Left lung (tissue), 10 donors: ENCODE measurements around the gene ASTN2. TPM values are rescaled to one million over a fixed set of nuclear protein-coding genes. Genes with fewer than 3 reads are reported as not detected.

ENCODE experiments used
- ATAC-seq: fragments of 200-7000 bp; cut with Tn5 transposase; one replicate; pipeline ENCODE4 v1.9.1; 2020; ENCODE audit warnings: moderate library complexity
- DNase-seq, 4 donors: peaks; one replicate each; pipeline ENCODE4 v3.0.0-alpha.2; 2013 to 2020
- H3K27ac ChIP-seq, 2 donors: fragments of 200-600 bp; sonication (generic) in 1 of 2; one replicate each; pipeline versions ENCODE4 v1.5.0 to v1.8.0; 2020 to 2021
- H3K27me3 ChIP-seq, 2 donors: fragments of 200-600 bp; sonication (generic) in 1 of 2; one replicate each; pipeline versions ENCODE4 v1.5.0 to v1.8.0; 2020 to 2021
- H3K36me3 ChIP-seq, 2 donors: fragments of 200-600 bp; sonication (generic) in 1 of 2; one replicate each; pipeline versions ENCODE4 v1.5.0 to v1.8.0; 2020 to 2021
- H3K4me1 ChIP-seq, 2 donors: fragments of 200-600 bp; one replicate each; pipeline ENCODE4 v1.8.0; 2021
- H3K4me3 ChIP-seq, 2 donors: fragments of 200-600 bp; sonication (generic) in 1 of 2; one replicate each; pipeline versions ENCODE4 v1.5.0 to v1.8.0; 2020 to 2021; ENCODE audit warnings: mild to moderate bottlenecking in 1 of 2
- H3K9me3 ChIP-seq, 2 donors: fragments of 200-600 bp; sonication (generic) in 1 of 2; one replicate each; pipeline versions ENCODE4 v1.5.0 to v1.8.0; 2020 to 2021
- intact Hi-C, 2 donors: fragments of 100-400 bp; cut with DNase I; formaldehyde crosslinking; loops; one replicate each; pipeline versions ENCODE4 v1.11.2 to v1.14.2; 2022
- polyA plus RNA-seq, 6 donors: library from polyadenylated mRNA; unstranded; fragments of 120-200 nt; gene quantifications; one replicate each; pipeline ENCODE4 v1.2.1, GENCODE V29; 2013; ENCODE audit not compliant: insufficient read length in 6 of 6
- total RNA-seq, 2 donors: library from RNA; stranded (reverse); fragmentation: NEBNext Ultra II Directional; extraction: Animal tissue kit (Norgen Biotek cat#: 25700); gene quantifications; one replicate each; pipeline ENCODE4 v1.2.1, GENCODE V29; 2021
- TF ChIP-seq, protein P1 (sequence below), 2 donors: fragments of 200-600 bp; sonication (generic) in 1 of 2; IDR thresholded peaks; one replicate each; pipeline versions ENCODE4 v1.5.0 to v1.8.0; 2021; ENCODE audit warnings: antibody characterized with exemption in 2 of 2
- donor health status: DM: no; HTN: yes; CAD: no.
- donor health status: DM: no; HTN: no; CAD: no.

ASTN2 gene
- total and polyA plus RNA-seq, 8 donors = 3.1 to 5.5 (median 4.5) TPM

GRCh38 chr9:116819116-116819515, 595.7 kb downstream of the ASTN2 start:
- DNase-seq (no peak), ATAC-seq (no peak)
- Histone ChIP-seq H3K9me3 (no peaks in the 10 kb centered on the region), H3K27ac (no peak overlapping the region), H3K4me3 (no peak overlapping the region), H3K4me1 (no peaks in the 10 kb centered on the region), H3K27me3 (no peaks in the 10 kb centered on the region), H3K36me3 (no peaks in the 10 kb centered on the region)
- TF ChIP-seq, protein P1, sequence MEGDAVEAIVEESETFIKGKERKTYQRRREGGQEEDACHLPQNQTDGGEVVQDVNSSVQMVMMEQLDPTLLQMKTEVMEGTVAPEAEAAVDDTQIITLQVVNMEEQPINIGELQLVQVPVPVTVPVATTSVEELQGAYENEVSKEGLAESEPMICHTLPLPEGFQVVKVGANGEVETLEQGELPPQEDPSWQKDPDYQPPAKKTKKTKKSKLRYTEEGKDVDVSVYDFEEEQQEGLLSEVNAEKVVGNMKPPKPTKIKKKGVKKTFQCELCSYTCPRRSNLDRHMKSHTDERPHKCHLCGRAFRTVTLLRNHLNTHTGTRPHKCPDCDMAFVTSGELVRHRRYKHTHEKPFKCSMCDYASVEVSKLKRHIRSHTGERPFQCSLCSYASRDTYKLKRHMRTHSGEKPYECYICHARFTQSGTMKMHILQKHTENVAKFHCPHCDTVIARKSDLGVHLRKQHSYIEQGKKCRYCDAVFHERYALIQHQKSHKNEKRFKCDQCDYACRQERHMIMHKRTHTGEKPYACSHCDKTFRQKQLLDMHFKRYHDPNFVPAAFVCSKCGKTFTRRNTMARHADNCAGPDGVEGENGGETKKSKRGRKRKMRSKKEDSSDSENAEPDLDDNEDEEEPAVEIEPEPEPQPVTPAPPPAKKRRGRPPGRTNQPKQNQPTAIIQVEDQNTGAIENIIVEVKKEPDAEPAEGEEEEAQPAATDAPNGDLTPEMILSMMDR (IDR thresholded peaks at IDR 0.05) = no peak
- intact Hi-C loops = no loop called here

DNA sequence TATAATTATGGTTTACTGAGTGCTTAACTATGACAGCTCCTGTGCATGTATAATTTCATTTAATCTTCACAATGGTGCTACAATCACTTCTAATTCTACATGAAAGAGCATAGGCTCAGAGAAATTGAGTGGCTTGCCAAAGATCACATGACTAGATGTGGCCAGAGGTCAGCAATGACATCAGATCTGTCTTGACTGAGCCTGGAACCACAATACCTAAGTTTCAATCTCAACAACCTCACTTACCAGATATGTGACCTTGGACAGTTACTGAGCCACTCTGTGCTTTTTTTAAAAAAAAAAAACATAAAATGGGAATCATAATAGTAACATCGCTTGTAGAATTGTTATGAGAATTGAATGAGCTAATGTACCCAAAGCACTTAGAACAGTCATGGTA, 597.1 kb downstream of the ASTN2 start:
- no peak for ATAC-seq
- H3K4me3 ChIP-seq = no peak overlapping the region
- intact Hi-C loops = no loop called here

DNA sequence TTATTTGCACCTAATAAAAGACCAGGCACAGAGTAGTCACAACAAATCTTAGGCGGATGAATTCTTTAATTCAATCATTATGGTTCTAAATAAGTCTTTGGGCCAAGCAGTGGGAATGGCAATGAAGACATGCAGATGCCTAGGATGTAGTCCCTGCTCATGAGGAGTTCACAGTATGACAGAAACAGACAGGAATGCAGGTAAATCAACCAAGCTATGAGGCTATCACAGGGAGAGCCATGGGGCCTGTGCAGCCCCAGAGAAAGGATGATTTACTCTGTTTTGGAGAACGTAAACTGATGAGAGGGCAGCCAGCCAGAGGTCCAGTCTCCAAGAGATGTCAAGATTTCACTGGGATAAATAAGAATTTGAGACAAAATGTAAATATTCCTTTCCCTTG, 598.4 kb downstream of the ASTN2 start:
- DNase-seq (no peak), ATAC-seq (no peak)
- intact Hi-C loops = no loop called here
- Histone ChIP-seq H3K27me3 (no peaks in the 10 kb centered on the region), H3K9me3 (no peaks in the 10 kb centered on the region), H3K27ac (no peak overlapping the region), H3K4me1 (no peaks in the 10 kb centered on the region), H3K4me3 (no peak overlapping the region), H3K36me3 (no peaks in the 10 kb centered on the region)
- TF ChIP-seq, protein P1 (IDR thresholded peaks at IDR 0.05) = no peak

More for the DNA sequence above, 597.1 kb downstream of the ASTN2 start:
- Histone ChIP-seq H3K36me3 (no peaks in the 10 kb centered on the region), H3K27ac (no peak overlapping the region), H3K27me3 (no peaks in the 10 kb centered on the region), H3K9me3 (no peaks in the 10 kb centered on the region), H3K4me1 (no peaks in the 10 kb centered on the region)
- DNase-seq = no peak
- TF ChIP-seq, protein P1 (IDR thresholded peaks at IDR 0.05) = no peak

- intact Hi-C loops = no loop called here
Observed at GRCh38 chr9:116815835-116816234, 599.0 kb downstream of the ASTN2 start.

GRCh38 chr9:116813031-116813300, 601.9 kb downstream of the ASTN2 start:
- ATAC-seq = no peak
- H3K27ac ChIP-seq = no peak overlapping the region

More at GRCh38 chr9:116815835-116816234, 599.0 kb downstream of the ASTN2 start:
- no peaks in the 10 kb centered on the region for H3K4me1 ChIP-seq
- H3K27me3 ChIP-seq = no peaks in the 10 kb centered on the region
- DNase-seq = no peak
- no peaks in the 10 kb centered on the region for H3K9me3 ChIP-seq
- no peaks in the 10 kb centered on the region for H3K36me3 ChIP-seq
- TF ChIP-seq, protein P1 (IDR thresholded peaks at IDR 0.05) = no peak
- no peak overlapping the region for H3K4me3 ChIP-seq
- H3K27ac ChIP-seq = no peak overlapping the region
- ATAC-seq = no peak

More at GRCh38 chr9:116813031-116813300, 601.9 kb downstream of the ASTN2 start:
- intact Hi-C loops = no loop called here
- no peak for DNase-seq
- TF ChIP-seq, protein P1 (IDR thresholded peaks at IDR 0.05) = no peak
- Histone ChIP-seq H3K36me3 (no peaks in the 10 kb centered on the region), H3K9me3 (no peaks in the 10 kb centered on the region), H3K4me1 (no peaks in the 10 kb centered on the region), H3K27me3 (no peaks in the 10 kb centered on the region), H3K4me3 (no peak overlapping the region)
